Activated naive CD4-positive, alpha-beta T cell treated with anti-CD3 and anti-CD28 coated beads, Interleukin-2, amount 50 U/mL, for 72 hours (primary cell): ENCODE measurements around the gene ZNRF2. TPM values are rescaled to one million over a fixed set of nuclear protein-coding genes. Genes with fewer than 3 reads are reported as not detected.
A peak's percentile ranks its signal among the peaks of the same experiment; 100 is the strongest.

Source experiments
- ATAC-seq, 2 donors: fragments of 150-1000 bp; cut with Tn5 transposase; 2 replicates each; pipeline ENCODE4 v1.10.0; 2021; ENCODE audit warnings: mild to moderate bottlenecking in 2 of 2, moderate library complexity in 2 of 2
- DNase-seq, 2 donors: peaks; one replicate each; pipeline ENCODE4 v3.0.0; 2021 to 2022; ENCODE audit warnings: low spot score in 2 of 2
- H3K27ac Mint-ChIP-seq, 2 donors: one replicate each; pipeline ENCODE4 v1.8.0; 2022; ENCODE audit warnings: mild to moderate bottlenecking in 2 of 2, mixed read lengths in 2 of 2
- H3K36me3 Mint-ChIP-seq, 2 donors: one replicate each; pipeline ENCODE4 v1.8.0; 2022; ENCODE audit warnings: mixed read lengths in 2 of 2
- H3K9me3 Mint-ChIP-seq, 2 donors: one replicate each; pipeline ENCODE4 v1.8.0; 2022; ENCODE audit warnings: mixed read lengths in 2 of 2
- total RNA-seq, 2 donors: library from RNA; stranded (reverse); gene quantifications; one replicate each; pipeline ENCODE4 v1.2.3, GENCODE V29; 2022

Gene ZNRF2
- total RNA-seq, 2 donors from 2014 or later: 8.4 to 12.6 TPM

DNA sequence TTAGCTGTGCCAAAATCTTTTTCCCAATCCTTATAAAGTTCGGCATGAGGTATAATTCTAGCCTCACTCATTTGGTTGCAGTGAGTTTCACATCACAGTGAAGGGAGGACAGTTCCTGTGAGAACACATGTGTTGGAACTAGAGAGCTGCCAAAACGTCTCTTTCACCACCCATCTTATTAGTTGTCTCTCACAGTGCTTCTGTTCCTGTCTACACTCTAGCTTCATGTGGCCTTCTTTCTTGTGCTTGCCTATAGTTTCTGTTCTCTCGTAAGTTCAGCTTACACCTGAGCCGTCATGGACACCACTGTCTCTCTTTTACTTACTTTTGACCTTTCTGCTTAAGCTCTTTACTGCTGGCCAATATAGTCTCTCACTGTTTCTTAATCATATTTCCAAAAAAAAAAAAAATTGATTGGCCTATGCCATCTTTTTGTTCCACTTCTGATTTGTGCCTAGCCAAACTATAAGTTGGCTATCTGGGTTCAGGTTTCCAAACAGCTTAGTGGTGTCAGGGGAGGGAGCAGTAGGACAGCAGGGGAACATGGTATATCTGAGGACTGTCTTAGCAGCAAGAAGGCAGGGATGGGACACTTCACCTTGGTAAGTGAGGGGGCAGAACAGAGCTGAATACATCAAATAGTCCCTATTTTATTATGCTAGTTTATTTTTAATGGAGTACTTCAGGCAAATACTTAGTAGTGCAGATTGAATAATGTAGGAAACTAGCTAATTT, 38.0 kb downstream of the ZNRF2 start:
- H3K36me3 Mint-ChIP-seq: peaks cover 5 to 14% of the 10 kb centered on the region in 2 donors
- peak overlapping the region; percentile 92 for H3K27ac Mint-ChIP-seq
- DNase-seq: no peak
- ATAC-seq: peak; percentile 65 to 71
- H3K9me3 Mint-ChIP-seq: peaks cover 0 to 10% of the 10 kb centered on the region in 2 donors

DNA sequence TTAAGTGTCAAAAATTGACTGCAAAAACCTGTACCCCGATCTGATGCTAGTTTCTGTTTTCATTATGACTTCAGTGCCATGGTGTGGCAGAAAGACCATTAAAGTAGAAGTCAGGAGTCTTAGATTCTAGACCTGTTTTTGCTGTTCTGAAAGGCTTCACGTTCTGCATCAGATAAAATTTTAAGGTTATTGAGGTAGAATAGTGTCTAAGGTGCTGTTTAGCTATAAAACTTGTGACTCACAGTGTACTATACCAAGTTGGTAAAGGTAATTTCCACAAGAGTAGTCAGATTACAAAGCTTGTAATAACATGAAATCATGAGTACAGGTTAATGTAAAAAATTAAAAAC, 38.6 kb downstream of the ZNRF2 start:
- DNase-seq (no peak), ATAC-seq (peak; percentile 81 to 88)
- peaks cover 0 to 10% of the 10 kb centered on the region in 2 donors for H3K9me3 Mint-ChIP-seq
- peaks cover 5 to 14% of the 10 kb centered on the region in 2 donors for H3K36me3 Mint-ChIP-seq
- peak overlapping the region; percentile 92 for H3K27ac Mint-ChIP-seq

DNA sequence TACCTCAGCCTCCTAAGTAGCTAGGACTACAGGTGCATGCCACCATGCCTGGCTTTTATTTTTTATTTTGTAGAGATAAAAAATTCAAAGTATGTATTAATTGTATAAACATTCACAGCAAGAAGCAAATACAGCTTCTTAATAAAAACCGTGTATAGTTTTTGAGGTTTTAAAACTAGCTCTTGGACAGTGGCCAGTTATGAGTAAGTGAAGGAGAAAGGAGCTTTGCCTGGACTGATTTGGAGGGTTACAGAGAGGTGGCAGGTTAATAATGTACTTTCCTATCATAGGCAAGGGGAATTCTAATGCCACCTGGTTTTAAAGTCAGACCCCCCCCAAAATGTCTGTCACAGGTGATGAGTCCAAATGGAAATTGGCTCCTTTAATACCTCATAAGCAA, 43.4 kb downstream of the ZNRF2 start:
- no peak for DNase-seq
- no peak for ATAC-seq
- H3K9me3 Mint-ChIP-seq: peaks cover 0 to 17% of the 10 kb centered on the region in 2 donors
- peaks cover 5 to 27% of the 10 kb centered on the region in 2 donors for H3K36me3 Mint-ChIP-seq
- no peak overlapping the region for H3K27ac Mint-ChIP-seq

GRCh38 chr7:30328381-30328780, 44.0 kb downstream of the ZNRF2 start:
- peaks cover 0 to 18% of the 10 kb centered on the region in 2 donors for H3K9me3 Mint-ChIP-seq
- H3K36me3 Mint-ChIP-seq: peaks cover 5 to 28% of the 10 kb centered on the region in 2 donors
- no peak overlapping the region for H3K27ac Mint-ChIP-seq
- no peak for DNase-seq
- no peak for ATAC-seq

DNA sequence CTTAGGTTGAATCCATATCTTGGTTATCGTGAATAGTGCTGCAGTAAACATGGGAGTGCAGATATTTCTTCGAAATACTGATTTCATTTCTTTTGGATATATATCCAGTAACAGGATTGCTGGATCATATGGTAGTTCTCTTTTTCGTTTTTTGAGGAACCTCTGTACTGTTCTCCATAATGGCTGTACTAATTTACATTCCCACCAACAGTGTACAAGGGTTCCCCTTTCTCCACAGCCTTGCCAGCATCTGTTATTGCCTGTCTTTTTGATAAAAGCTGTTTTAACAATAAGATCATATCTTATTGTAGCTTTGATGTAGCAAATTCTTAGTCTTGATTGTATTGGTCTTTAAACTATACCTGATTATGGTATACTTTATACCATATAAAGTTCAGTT, 45.3 kb downstream of the ZNRF2 start:
- DNase-seq (no peak), ATAC-seq (no peak)
- Mint-ChIP-seq H3K36me3 (peaks cover 1 to 32% of the 10 kb centered on the region in 2 donors), H3K9me3 (peaks cover 0 to 19% of the 10 kb centered on the region in 2 donors), H3K27ac (no peak overlapping the region)

GRCh38 chr7:30330134-30331111, 46.0 kb downstream of the ZNRF2 start:
- DNase-seq (peak in 1 of 2 donors; percentile 7), ATAC-seq (peak; percentile 96 to 98)
- peaks cover 0 to 19% of the 10 kb centered on the region in 2 donors for H3K9me3 Mint-ChIP-seq
- H3K36me3 Mint-ChIP-seq: peaks cover 0 to 30% of the 10 kb centered on the region in 2 donors
- peak overlapping the region; percentile 65 to 68 for H3K27ac Mint-ChIP-seq

- Mint-ChIP-seq H3K36me3 (peaks cover 0 to 27% of the 10 kb centered on the region in 2 donors), H3K27ac (peak overlapping the region in 1 of 2 donors; percentile 68), H3K9me3 (peaks cover 0 to 15% of the 10 kb centered on the region in 2 donors)
- ATAC-seq: peak; percentile 37 to 57
- DNase-seq: no peak
Observed at GRCh38 chr7:30331338-30331737, 46.9 kb downstream of the ZNRF2 start.

GRCh38 chr7:30332549-30332948, 48.2 kb downstream of the ZNRF2 start:
- no peak for ATAC-seq
- H3K9me3 Mint-ChIP-seq: peaks cover 0 to 13% of the 10 kb centered on the region in 2 donors
- H3K36me3 Mint-ChIP-seq: peaks cover 0 to 24% of the 10 kb centered on the region in 2 donors
- no peak for DNase-seq
- H3K27ac Mint-ChIP-seq: no peak overlapping the region

- no peak for DNase-seq
- Mint-ChIP-seq H3K27ac (no peak overlapping the region), H3K9me3 (peaks cover 0 to 17% of the 10 kb centered on the region in 2 donors), H3K36me3 (peaks cover 4 to 39% of the 10 kb centered on the region in 2 donors)
- peak; percentile 40 to 43 for ATAC-seq
Observed at GRCh38 chr7:30335763-30336487, 51.5 kb downstream of the ZNRF2 start.

- H3K9me3 Mint-ChIP-seq: peaks cover 10 to 21% of the 10 kb centered on the region in 2 donors
- ATAC-seq (no peak), DNase-seq (no peak)
- peaks cover 17 to 33% of the 10 kb centered on the region in 2 donors for H3K36me3 Mint-ChIP-seq
- no peak overlapping the region for H3K27ac Mint-ChIP-seq
Observed at GRCh38 chr7:30344513-30344912, 60.1 kb downstream of the ZNRF2 start.

DNA sequence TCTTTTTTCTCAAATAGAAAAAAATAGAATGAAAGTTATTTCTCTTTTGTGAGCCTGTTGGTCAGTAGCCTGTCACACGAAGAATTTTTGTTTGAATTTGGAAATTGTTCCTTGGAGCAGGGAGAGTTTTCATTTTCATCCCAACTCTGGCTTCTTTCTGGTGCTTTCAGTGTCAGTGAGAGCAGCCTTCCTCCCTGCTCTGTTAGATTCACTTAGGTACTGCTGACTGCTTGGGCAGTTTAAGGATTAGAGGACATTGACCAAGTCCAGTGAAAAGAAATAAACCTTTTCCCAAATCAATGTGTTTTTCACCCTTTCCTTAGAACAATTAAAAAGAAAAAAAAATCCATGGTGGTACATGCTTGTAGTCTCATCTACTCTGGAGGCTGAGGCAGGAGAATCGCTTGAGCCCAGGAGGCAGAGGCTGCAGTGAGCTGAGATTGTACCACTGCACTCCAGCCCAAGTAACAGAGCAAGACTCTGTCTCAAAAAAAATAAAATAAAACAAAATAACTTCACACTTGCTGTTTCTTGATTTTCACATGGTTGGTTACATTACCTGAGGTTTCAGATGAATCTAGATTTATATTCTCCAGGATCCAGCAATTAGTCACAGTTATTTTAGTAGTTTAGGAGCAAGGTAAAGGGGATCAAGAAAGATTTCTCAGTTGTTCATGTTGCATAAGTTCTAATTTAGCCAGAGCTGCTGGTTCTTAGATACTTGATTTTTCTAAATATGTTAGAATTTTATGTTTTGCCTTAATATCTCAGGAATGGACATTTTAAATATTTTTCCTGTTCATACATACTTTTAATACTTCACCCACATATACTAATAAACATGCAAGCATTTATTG, 63.1 kb downstream of the ZNRF2 start:
- peak overlapping the region; percentile 88 to 92 for H3K27ac Mint-ChIP-seq
- ATAC-seq (peak; percentile 19 to 28), DNase-seq (no peak)
- H3K9me3 Mint-ChIP-seq: peaks cover 0 to 2% of the 10 kb centered on the region in 2 donors
- peaks cover 0 to 4% of the 10 kb centered on the region in 2 donors for H3K36me3 Mint-ChIP-seq

- no peaks in the 10 kb centered on the region for H3K36me3 Mint-ChIP-seq
- DNase-seq: peak in 1 of 2 donors; percentile 38
- no peaks in the 10 kb centered on the region for H3K9me3 Mint-ChIP-seq
- ATAC-seq: peak; percentile 94
- H3K27ac Mint-ChIP-seq: peak overlapping the region; percentile 88 to 92
Observed at GRCh38 chr7:30348083-30348560, 63.7 kb downstream of the ZNRF2 start.

DNA sequence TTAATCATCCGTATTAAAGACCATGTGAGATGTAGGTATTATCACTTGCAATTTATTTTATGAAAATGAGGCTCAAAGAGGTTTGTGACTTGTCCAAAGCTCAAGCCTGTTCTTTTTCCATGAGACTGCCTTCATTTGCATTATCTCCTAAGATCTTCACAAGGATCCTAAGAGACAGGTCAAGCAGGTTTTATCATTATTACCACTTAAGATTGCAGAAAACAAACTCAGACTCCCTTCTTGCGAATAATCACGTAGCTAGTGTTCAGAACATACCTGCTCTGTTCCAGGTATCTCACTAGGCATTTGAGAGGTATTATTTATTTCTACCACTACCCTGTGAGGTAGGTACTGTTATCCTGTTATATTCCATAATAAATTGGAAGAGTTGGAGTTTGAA, 64.8 kb downstream of the ZNRF2 start:
- DNase-seq (no peak), ATAC-seq (no peak)
- no peak overlapping the region for H3K27ac Mint-ChIP-seq
- no peaks in the 10 kb centered on the region for H3K9me3 Mint-ChIP-seq
- H3K36me3 Mint-ChIP-seq: no peaks in the 10 kb centered on the region

DNA sequence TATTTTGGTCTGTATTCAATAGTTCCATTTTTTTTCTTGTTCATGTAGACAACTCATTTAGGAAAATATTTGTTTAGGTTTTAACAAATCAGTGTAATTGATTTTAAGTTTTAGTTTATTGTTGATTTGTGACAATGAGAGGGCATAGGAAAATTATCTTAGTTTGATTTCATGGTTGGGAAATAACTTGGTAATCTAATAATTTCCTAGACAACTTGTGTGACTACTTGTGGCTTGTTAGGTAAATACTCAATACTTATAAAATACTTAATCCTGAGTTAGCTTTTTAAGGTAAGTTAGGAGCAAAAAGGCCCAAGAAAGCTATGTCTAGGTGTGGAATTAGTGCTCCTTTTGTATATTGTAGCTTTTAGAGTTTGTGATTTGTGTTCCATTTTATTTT, 65.4 kb downstream of the ZNRF2 start:
- no peak overlapping the region for H3K27ac Mint-ChIP-seq
- no peaks in the 10 kb centered on the region for H3K36me3 Mint-ChIP-seq
- H3K9me3 Mint-ChIP-seq: no peaks in the 10 kb centered on the region
- ATAC-seq (no peak), DNase-seq (no peak)

DNA sequence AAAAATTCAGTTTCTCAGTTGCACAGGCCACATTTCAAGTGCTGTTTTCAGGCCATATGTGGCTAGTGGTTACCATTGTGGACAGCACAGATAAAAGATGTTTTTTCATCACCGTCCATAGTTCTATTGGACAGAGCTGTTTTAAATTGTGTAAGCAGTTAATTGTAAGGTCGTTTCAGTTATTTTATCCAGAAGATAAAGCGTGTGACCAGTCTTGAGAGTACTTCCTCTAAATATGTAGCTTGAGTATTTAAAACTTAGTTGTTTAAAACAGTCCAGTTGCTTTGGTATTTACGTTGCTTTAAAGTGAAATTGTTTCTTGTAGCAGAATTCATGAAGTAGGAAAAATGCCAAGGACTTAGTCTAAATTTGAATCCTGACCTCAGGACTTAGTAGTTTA, 66.9 kb downstream of the ZNRF2 start:
- ATAC-seq: no peak
- Mint-ChIP-seq H3K9me3 (no peaks in the 10 kb centered on the region), H3K27ac (no peak overlapping the region), H3K36me3 (no peaks in the 10 kb centered on the region)
- no peak for DNase-seq

DNA sequence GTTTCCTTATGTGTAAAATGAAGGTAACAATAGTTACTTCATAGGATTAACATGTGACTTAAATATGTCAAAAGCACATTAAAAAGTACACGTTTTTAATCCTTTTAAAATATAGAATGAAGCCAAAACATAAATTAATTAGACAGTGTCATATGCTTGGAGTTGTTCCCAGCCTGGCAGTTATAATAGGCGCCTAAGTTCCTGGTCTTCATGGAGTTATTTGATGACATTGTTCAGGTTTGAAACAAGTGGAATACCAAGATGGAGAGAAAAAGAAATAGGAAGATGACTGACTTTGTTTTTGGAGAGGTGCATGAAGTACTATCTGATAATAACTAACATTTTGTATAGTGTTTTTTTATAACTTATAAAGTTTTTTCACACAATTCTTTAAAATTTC, 67.3 kb downstream of the ZNRF2 start:
- Mint-ChIP-seq H3K9me3 (no peaks in the 10 kb centered on the region), H3K36me3 (no peaks in the 10 kb centered on the region), H3K27ac (no peak overlapping the region)

More for the DNA sequence above, 67.3 kb downstream of the ZNRF2 start:
- ATAC-seq (no peak), DNase-seq (no peak)
